K562 (cell line): ENCODE data around the gene C10orf95. TPM values are rescaled to one million over a fixed set of nuclear protein-coding genes. Genes with fewer than 3 reads are reported as not detected.

Experiments used
- CREM ChIP-seq: IDR thresholded peaks from 2 replicates; pipeline ENCODE4 v1.6.1; 2014; ENCODE audit warnings: antibody characterized with exemption, low read depth
- EZH2 ChIP-seq: IDR thresholded peaks from 2 replicates; pipeline ENCODE4 v1.6.1; 2012; ENCODE audit warnings: low read depth, mild to moderate bottlenecking, inconsistent platforms, low read length, borderline replicate concordance
- MAZ ChIP-seq, 2 experiments: fragments of 450-650 bp in 1 of 2; sonication (generic) in 1 of 2; formaldehyde crosslinking; IDR thresholded peaks in 1 of 2; conservative IDR thresholded peaks in 1 of 2; 2 replicates each; pipeline versions ENCODE4 v1.4.0 to v1.5.0; 2020; ENCODE audit warnings: mild to moderate bottlenecking in 1 of 2, missing genetic modification reagents in 1 of 2
- MGA ChIP-seq: fragments of 450-650 bp; IDR thresholded peaks from 2 replicates; pipeline ENCODE4 v1.6.1; 2016; ENCODE audit warnings: mild to moderate bottlenecking, moderate library complexity
- NFYB ChIP-seq: IDR thresholded peaks from 2 replicates; pipeline ENCODE4 v1.6.1; 2011; ENCODE audit warnings: mild to moderate bottlenecking, moderate library complexity; ENCODE audit not compliant: insufficient read length; ENCODE audit errors: extremely low read depth
- PHF21A ChIP-seq: fragments of 450-650 bp; IDR thresholded peaks from 2 replicates; pipeline ENCODE4 v1.6.1; 2017; ENCODE audit warnings: low read depth, borderline replicate concordance
- PRDM10 ChIP-seq: fragments of 450-650 bp; IDR thresholded peaks from 2 replicates; pipeline ENCODE4 v1.6.1; 2018; ENCODE audit not compliant: partially characterized antibody
- XRCC5 ChIP-seq: fragments of 200-400 bp; formaldehyde crosslinking; IDR thresholded peaks from 2 replicates; pipeline ENCODE4 v1.6.1; 2017; ENCODE audit warnings: low read depth, mild to moderate bottlenecking, low read length
- ZNF134 ChIP-seq: fragments of 250-450 bp; sonication (Bioruptor Pico); conservative IDR thresholded peaks from 2 replicates; pipeline ENCODE4 v1.4.0; 2020
- ZNF740 ChIP-seq, 3 experiments: fragments of 200-800 bp in 1 of 3; sonication (Bioruptor generic) in 1 of 3; sonication (generic) in 1 of 3; formaldehyde crosslinking in 1 of 3; IDR thresholded peaks; 2 replicates each; pipeline versions ENCODE4 v1.6.1 to v1.8.0; 2016 to 2022; ENCODE audit warnings: mild to moderate bottlenecking in 2 of 3, missing compliant biosample characterization in 2 of 3, missing genetic modification characterization in 2 of 3, missing genetic modification reagents in 1 of 3
- ZSCAN29 ChIP-seq: fragments of 450-650 bp; IDR thresholded peaks from 2 replicates; pipeline ENCODE4 v1.6.1; 2017
- polyA plus RNA-seq, 8 experiments: library from polyadenylated mRNA; depleted of rRNA in 4 of 8; stranded (reverse) in 5 of 8; unstranded in 3 of 8; fragments of >200 nt; fragmentation: Nextera tagmentation in 2 of 8; fragmentation: Illumina TruSeq in 1 of 8; extraction: Ambion mirVana in 2 of 8; extraction: Trizol in 1 of 8; gene quantifications; 2 replicates each; pipeline versions ENCODE4 v1.2.1 to v1.2.3, GENCODE V29; 2011 to 2014; ENCODE audit warnings: inconsistent platforms in 1 of 8, missing spikeins in 1 of 8
- total RNA-seq, 7 experiments: library from RNA; depleted of rRNA in 6 of 7; stranded (reverse); fragments of >200 nt in 6 of 7; fragmentation: Illumina TruSeq in 2 of 7; extraction: Trizol in 2 of 7; gene quantifications; 2 replicates each; pipeline versions ENCODE4 v1.2.1 to v1.2.3, GENCODE V29; 2011 to 2021; ENCODE audit warnings: low replicate concordance in 1 of 7

Gene C10orf95
- total and polyA plus RNA-seq, 9 of the 15 experiments (the other 6 are each of a cell fraction or from before 2014, with no cell fraction given), result 0.03 to 0.41 (median 0.17) TPM; not detected in 1

- TF ChIP-seq MGA (peak; percentile 70), PHF21A (no peak), ZNF134 (CRISPR knock-in tag) (no peak), MAZ (CRISPR knock-in tag; conservative IDR thresholded peaks at IDR 0.05 in 1 of 2, IDR thresholded peaks at IDR 0.05 in 1 of 2) (no peak), EZH2 (no peak), NFYB (no peak), XRCC5 (no peak), ZSCAN29 (no peak), CREM (no peak), PRDM10 (no peak), ZNF740 (CRISPR knock-in tag; IDR thresholded peaks at IDR 0.05) (0 out of 2 replicates have a peak, but pooled peaks have one; percentile 34), ZNF740 (tag; IDR thresholded peaks at IDR 0.05) (no peak)
These were observed 32.6 kb downstream of the C10orf95 start, which contains the start of gene PSD (continued) for GRCh38 chr10:102418622-102419268.
